ENCODE data around the gene ZNF644. TPM values are rescaled to one million over a fixed set of nuclear protein-coding genes. Genes with fewer than 3 reads are reported as not detected.

ZNF644 gene
- total RNA-seq, 1 donor from 2014 or later, result 50.4 TPM

GRCh38 chr1:90959352-90960206, 62.3 kb downstream of the ZNF644 start:
- no peak for DNase-seq (ENCODE audit: low read depth)
- no peak overlapping the region for H3K4me3 ChIP-seq (ENCODE audit: low read depth, low read length)
- H3K36me3 ChIP-seq (ENCODE audit: control insufficient read depth, insufficient read depth, low read length), result no peaks in the 10 kb centered on the region
- no peaks in the 10 kb centered on the region for H3K27me3 ChIP-seq (ENCODE audit: control insufficient read depth, insufficient read depth, low read length)
- TF ChIP-seq, protein P1, sequence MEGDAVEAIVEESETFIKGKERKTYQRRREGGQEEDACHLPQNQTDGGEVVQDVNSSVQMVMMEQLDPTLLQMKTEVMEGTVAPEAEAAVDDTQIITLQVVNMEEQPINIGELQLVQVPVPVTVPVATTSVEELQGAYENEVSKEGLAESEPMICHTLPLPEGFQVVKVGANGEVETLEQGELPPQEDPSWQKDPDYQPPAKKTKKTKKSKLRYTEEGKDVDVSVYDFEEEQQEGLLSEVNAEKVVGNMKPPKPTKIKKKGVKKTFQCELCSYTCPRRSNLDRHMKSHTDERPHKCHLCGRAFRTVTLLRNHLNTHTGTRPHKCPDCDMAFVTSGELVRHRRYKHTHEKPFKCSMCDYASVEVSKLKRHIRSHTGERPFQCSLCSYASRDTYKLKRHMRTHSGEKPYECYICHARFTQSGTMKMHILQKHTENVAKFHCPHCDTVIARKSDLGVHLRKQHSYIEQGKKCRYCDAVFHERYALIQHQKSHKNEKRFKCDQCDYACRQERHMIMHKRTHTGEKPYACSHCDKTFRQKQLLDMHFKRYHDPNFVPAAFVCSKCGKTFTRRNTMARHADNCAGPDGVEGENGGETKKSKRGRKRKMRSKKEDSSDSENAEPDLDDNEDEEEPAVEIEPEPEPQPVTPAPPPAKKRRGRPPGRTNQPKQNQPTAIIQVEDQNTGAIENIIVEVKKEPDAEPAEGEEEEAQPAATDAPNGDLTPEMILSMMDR (IDR thresholded peaks at IDR 0.05; ENCODE audit: insufficient read depth, low read length, poor library complexity, severe bottlenecking), result no peak

DNA sequence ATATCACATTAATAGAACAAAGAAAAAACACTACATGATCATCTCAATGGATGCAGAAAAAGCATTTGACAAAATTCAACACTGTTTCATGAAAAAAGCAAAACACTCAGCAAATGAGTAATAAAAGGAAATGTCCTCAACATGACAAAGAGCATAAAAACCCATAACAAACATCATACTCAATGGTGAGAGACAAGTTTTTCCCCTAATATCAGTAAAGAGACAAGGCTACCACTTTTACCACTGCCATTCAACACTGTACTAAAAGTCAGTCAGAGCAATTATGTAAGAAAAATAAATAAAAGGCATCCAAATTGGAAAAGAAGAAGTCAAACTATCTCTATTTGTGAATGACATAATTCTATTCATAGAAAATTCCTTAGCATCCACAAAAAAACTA, 64.3 kb downstream of the ZNF644 start:
- DNase-seq (ENCODE audit: low read depth), result no peak
- TF ChIP-seq, protein P1 (IDR thresholded peaks at IDR 0.05; ENCODE audit: insufficient read depth, low read length, poor library complexity, severe bottlenecking), result no peak

GRCh38 chr1:90955769-90956168, 66.1 kb downstream of the ZNF644 start:
- TF ChIP-seq, protein P1 (IDR thresholded peaks at IDR 0.05; ENCODE audit: insufficient read depth, low read length, poor library complexity, severe bottlenecking), result no peak
- DNase-seq (ENCODE audit: low read depth), result no peak
- no peaks in the 10 kb centered on the region for H3K36me3 ChIP-seq (ENCODE audit: control insufficient read depth, insufficient read depth, low read length)
- no peak overlapping the region for H3K4me3 ChIP-seq (ENCODE audit: low read depth, low read length)
- no peaks in the 10 kb centered on the region for H3K27me3 ChIP-seq (ENCODE audit: control insufficient read depth, insufficient read depth, low read length)

More for the DNA sequence above, 64.3 kb downstream of the ZNF644 start:
- no peaks in the 10 kb centered on the region for H3K36me3 ChIP-seq (ENCODE audit: control insufficient read depth, insufficient read depth, low read length)
- no peaks in the 10 kb centered on the region for H3K27me3 ChIP-seq (ENCODE audit: control insufficient read depth, insufficient read depth, low read length)
- no peak overlapping the region for H3K4me3 ChIP-seq (ENCODE audit: low read depth, low read length)

- Histone ChIP-seq H3K4me3 (ENCODE audit: low read depth, low read length) (no peak overlapping the region), H3K27me3 (ENCODE audit: control insufficient read depth, insufficient read depth, low read length) (no peaks in the 10 kb centered on the region), H3K36me3 (ENCODE audit: control insufficient read depth, insufficient read depth, low read length) (no peaks in the 10 kb centered on the region)
- TF ChIP-seq, protein P1 (IDR thresholded peaks at IDR 0.05; ENCODE audit: insufficient read depth, low read length, poor library complexity, severe bottlenecking), result no peak
- DNase-seq (ENCODE audit: low read depth), result no peak
Measured at GRCh38 chr1:90952906-90953305, 68.9 kb downstream of the ZNF644 start.

DNA sequence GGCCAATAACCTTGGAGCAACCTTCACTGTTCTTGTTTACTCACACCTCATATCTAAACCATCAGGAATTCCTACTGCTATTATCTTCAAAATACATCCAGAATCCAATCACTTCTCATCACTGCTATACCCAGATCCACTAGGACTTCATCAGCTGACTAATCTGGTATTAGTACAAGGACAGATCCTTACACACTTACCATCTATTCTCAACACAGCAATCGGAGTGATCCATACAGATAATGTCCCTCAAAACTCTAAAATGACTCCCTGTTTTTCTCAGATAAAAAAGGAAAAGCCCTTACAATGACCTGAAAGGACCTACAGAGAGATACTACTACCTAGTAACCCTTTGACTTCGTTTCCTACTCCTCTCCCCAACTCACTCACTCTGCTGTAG, 70.8 kb downstream of the ZNF644 start:
- TF ChIP-seq, protein P1 (IDR thresholded peaks at IDR 0.05; ENCODE audit: insufficient read depth, low read length, poor library complexity, severe bottlenecking), result no peak
- Histone ChIP-seq H3K36me3 (ENCODE audit: control insufficient read depth, insufficient read depth, low read length) (no peaks in the 10 kb centered on the region), H3K27me3 (ENCODE audit: control insufficient read depth, insufficient read depth, low read length) (no peaks in the 10 kb centered on the region), H3K4me3 (ENCODE audit: low read depth, low read length) (no peak overlapping the region)
- DNase-seq (ENCODE audit: low read depth), result no peak

GRCh38 chr1:90948301-90948700, 73.5 kb downstream of the ZNF644 start:
- Histone ChIP-seq H3K27me3 (ENCODE audit: control insufficient read depth, insufficient read depth, low read length) (no peaks in the 10 kb centered on the region), H3K4me3 (ENCODE audit: low read depth, low read length) (no peak overlapping the region), H3K36me3 (ENCODE audit: control insufficient read depth, insufficient read depth, low read length) (no peaks in the 10 kb centered on the region)
- DNase-seq (ENCODE audit: low read depth), result no peak
- TF ChIP-seq, protein P1 (IDR thresholded peaks at IDR 0.05; ENCODE audit: insufficient read depth, low read length, poor library complexity, severe bottlenecking), result no peak
